ENCODE data around the gene ROR2. TPM values are rescaled to one million over a fixed set of nuclear protein-coding genes. Genes with fewer than 3 reads are reported as not detected.

ROR2 gene
- total and polyA plus RNA-seq, 2 experiments from 2014 or later, result 8.1 to 18.8 TPM

DNA sequence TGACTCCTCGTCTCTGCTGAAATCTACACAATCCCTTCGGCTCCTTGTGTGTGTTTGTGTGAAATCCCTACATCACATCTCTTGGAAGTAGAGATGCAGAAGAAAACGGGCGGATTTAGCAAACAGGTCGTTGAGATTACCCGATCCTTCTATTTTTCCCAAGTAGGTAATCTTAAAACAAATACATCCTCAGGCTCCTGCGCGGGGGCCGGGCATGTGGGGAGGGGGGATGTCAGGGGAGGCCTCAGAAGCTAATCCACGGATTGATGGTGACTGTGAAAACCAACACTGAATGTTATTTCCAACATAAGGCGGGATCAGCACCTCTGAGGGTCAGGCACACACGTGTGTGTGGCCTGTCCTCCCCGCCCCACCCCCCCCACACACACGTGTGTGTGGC, 137.8 kb downstream of the ROR2 start (continued):
- TF ChIP-seq CREB1 (CRISPR knock-in tag; IDR thresholded peaks at IDR 0.05; ENCODE audit: low read depth), result no peak
- no peak for TF ChIP-seq POLR2AphosphoS5 (IDR thresholded peaks at IDR 0.05; ENCODE audit: low read depth)
- no peak for TF ChIP-seq ZNF114 (CRISPR knock-in tag; IDR thresholded peaks at IDR 0.05)
- TF ChIP-seq STAT1 (IDR thresholded peaks at IDR 0.05; ENCODE audit: unreplicated experiment), result no peak
- TF ChIP-seq EZH2 (IDR thresholded peaks at IDR 0.05; ENCODE audit: low read depth, unreplicated experiment), result no peak
- TF ChIP-seq ZNF331 (CRISPR knock-in tag; IDR thresholded peaks at IDR 0.05; ENCODE audit: low read depth), result no peak
- TF ChIP-seq, protein P1, sequence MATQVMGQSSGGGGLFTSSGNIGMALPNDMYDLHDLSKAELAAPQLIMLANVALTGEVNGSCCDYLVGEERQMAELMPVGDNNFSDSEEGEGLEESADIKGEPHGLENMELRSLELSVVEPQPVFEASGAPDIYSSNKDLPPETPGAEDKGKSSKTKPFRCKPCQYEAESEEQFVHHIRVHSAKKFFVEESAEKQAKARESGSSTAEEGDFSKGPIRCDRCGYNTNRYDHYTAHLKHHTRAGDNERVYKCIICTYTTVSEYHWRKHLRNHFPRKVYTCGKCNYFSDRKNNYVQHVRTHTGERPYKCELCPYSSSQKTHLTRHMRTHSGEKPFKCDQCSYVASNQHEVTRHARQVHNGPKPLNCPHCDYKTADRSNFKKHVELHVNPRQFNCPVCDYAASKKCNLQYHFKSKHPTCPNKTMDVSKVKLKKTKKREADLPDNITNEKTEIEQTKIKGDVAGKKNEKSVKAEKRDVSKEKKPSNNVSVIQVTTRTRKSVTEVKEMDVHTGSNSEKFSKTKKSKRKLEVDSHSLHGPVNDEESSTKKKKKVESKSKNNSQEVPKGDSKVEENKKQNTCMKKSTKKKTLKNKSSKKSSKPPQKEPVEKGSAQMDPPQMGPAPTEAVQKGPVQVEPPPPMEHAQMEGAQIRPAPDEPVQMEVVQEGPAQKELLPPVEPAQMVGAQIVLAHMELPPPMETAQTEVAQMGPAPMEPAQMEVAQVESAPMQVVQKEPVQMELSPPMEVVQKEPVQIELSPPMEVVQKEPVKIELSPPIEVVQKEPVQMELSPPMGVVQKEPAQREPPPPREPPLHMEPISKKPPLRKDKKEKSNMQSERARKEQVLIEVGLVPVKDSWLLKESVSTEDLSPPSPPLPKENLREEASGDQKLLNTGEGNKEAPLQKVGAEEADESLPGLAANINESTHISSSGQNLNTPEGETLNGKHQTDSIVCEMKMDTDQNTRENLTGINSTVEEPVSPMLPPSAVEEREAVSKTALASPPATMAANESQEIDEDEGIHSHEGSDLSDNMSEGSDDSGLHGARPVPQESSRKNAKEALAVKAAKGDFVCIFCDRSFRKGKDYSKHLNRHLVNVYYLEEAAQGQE (IDR thresholded peaks at IDR 0.05; ENCODE audit: unreplicated experiment), result no peak
- TF ChIP-seq EZH2phosphoT487 (IDR thresholded peaks at IDR 0.05; ENCODE audit: unreplicated experiment), result no peak
- TF ChIP-seq, protein P2, sequence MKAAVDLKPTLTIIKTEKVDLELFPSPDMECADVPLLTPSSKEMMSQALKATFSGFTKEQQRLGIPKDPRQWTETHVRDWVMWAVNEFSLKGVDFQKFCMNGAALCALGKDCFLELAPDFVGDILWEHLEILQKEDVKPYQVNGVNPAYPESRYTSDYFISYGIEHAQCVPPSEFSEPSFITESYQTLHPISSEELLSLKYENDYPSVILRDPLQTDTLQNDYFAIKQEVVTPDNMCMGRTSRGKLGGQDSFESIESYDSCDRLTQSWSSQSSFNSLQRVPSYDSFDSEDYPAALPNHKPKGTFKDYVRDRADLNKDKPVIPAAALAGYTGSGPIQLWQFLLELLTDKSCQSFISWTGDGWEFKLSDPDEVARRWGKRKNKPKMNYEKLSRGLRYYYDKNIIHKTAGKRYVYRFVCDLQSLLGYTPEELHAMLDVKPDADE (IDR thresholded peaks at IDR 0.05), result no peak
- TF ChIP-seq, protein P3, sequence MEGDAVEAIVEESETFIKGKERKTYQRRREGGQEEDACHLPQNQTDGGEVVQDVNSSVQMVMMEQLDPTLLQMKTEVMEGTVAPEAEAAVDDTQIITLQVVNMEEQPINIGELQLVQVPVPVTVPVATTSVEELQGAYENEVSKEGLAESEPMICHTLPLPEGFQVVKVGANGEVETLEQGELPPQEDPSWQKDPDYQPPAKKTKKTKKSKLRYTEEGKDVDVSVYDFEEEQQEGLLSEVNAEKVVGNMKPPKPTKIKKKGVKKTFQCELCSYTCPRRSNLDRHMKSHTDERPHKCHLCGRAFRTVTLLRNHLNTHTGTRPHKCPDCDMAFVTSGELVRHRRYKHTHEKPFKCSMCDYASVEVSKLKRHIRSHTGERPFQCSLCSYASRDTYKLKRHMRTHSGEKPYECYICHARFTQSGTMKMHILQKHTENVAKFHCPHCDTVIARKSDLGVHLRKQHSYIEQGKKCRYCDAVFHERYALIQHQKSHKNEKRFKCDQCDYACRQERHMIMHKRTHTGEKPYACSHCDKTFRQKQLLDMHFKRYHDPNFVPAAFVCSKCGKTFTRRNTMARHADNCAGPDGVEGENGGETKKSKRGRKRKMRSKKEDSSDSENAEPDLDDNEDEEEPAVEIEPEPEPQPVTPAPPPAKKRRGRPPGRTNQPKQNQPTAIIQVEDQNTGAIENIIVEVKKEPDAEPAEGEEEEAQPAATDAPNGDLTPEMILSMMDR (conservative IDR thresholded peaks at IDR 0.05; ENCODE audit: low read depth in 2 of 2), result no peak
- no peak for TF ChIP-seq JUNB (IDR thresholded peaks at IDR 0.05; ENCODE audit: unreplicated experiment)

DNA sequence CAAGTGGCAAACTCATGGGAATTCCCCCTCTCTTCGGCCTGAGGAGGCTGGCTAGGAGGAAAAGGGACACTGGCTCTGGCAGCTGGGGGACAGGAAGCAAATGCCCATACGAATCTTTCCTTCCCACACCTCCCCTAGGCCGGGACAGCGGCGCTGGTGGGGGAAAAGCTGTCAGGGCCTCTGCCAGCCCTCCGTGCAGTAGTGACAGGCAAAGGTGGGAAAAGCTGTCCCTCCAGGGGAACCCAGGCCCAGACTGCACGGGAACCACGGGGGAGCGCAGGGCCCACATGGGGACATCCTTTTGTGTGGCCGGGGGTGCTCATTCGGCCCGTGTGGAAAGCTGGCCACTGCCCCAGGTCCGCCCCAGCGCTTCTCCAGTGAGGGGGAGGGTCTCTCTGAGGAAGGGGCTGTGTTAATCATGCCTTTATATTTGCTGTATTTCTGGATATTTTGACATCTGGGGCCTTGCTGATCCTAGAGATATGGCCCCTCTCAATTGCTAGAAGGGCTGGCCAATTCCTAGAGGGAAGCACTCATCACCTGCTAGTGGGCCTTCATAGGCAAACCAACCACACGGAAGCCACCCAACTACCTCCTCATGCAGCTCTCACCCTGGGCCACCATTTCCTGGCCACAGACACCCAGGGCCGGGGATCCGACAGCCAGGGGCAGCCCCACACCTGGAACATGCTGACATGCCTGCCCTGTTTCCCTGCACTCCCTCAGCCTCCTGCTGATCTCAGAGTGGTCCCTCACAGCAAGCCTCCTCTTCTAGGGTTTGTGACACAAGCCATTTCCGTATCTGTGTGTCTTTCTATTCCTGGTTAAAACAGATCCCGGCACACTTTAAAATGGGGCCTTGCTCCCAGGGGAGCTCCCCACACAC, 138.8 kb downstream of the ROR2 start:
- H3K4me3 Mint-ChIP-seq, result no peak overlapping the region
- no peak overlapping the region for H3K27ac ChIP-seq (ENCODE audit: low read depth)
- H3K4me1 ChIP-seq (ENCODE audit: insufficient read depth), result no peaks in the 10 kb centered on the region; the same call in 1 of the 2 replicates
- H3K27me3 ChIP-seq (ENCODE audit: insufficient read depth), result no peaks in the 10 kb centered on the region
- H3K79me2 ChIP-seq (replicated peaks; ENCODE audit: insufficient read depth), result no peaks in the 10 kb centered on the region
- no peaks in the 10 kb centered on the region for H3F3A ChIP-seq (replicated peaks; ENCODE audit: low read depth)
- H3K4me1 Mint-ChIP-seq, result peaks cover 6% of the 10 kb centered on the region; the same call in 1 of the 3 replicates
- no peak overlapping the region for H3K27ac Mint-ChIP-seq
- H3K4me2 ChIP-seq, result no peak overlapping the region
- H3K27me3 Mint-ChIP-seq (ENCODE audit: insufficient read depth, low read depth, poor library complexity), result peaks cover 11% of the 10 kb centered on the region
- no peaks in the 10 kb centered on the region for H3K36me3 Mint-ChIP-seq (ENCODE audit: low read depth)
- no peaks in the 10 kb centered on the region for H3K9me3 Mint-ChIP-seq
- H4K20me1 ChIP-seq (replicated peaks; ENCODE audit: insufficient read depth), result no peaks in the 10 kb centered on the region
- no peak overlapping the region for H3K4me3 ChIP-seq
- TF ChIP-seq, protein P2 (IDR thresholded peaks at IDR 0.05), result no peak
- TF ChIP-seq EZH2 (IDR thresholded peaks at IDR 0.05; ENCODE audit: low read depth, unreplicated experiment), result no peak
- H3K9me2 ChIP-seq (ENCODE audit: insufficient read depth), result no peaks in the 10 kb centered on the region
- DNase-seq (ENCODE audit: low spot score) (no peak), ATAC-seq (peak; percentile 18; the same call in 2 of the 3 replicates)
- no peak overlapping the region for H2AFZ ChIP-seq
- no peaks in the 10 kb centered on the region for H3K36me3 ChIP-seq (ENCODE audit: insufficient read depth)

Measured in GM23338 (cell line).